Body of pancreas (tissue), 4 donors: ENCODE data around the gene CAMK1D.

Experiments
- CTCF ChIP-seq, 7 experiments: fragments of 450-650 bp in 4 of 7; fragments of 200-600 bp in 3 of 7; sonication (generic) in 3 of 7; IDR thresholded peaks; one replicate each; pipeline ENCODE4 v1.5.1; 2016 to 2019; ENCODE audit warnings: antibody characterized with exemption in 7 of 7
- POLR2A ChIP-seq, 3 donors: fragments of 450-650 bp; IDR thresholded peaks; one replicate each; pipeline ENCODE4 v1.6.1; 2016; ENCODE audit warnings: antibody characterized with exemption in 3 of 3, mild to moderate bottlenecking in 2 of 3

- TF ChIP-seq POLR2A (IDR thresholded peaks at IDR 0.05) (no peak), CTCF (IDR thresholded peaks at IDR 0.05) (no peak)
Observed at GRCh38 chr10:12337453-12338372, 11.6 kb upstream of the CAMK1D start.
